GM23248 (cell line): ENCODE data around the gene DGKG. TPM values are rescaled to one million over a fixed set of nuclear protein-coding genes. Genes with fewer than 3 reads are reported as not detected.

Source experiments
- DNase-seq: peaks from one replicate; pipeline ENCODE4 v3.0.0-alpha.2; 2015
- H2AFZ ChIP-seq: fragments of 200-600 bp; sonication (generic); 2 replicates; pipeline ENCODE4 v1.6.1; 2016; ENCODE audit warnings: antibody characterized with exemption
- H3F3A ChIP-seq: fragments of 200-600 bp; sonication (generic); 2 replicates; pipeline ENCODE4 v1.6.1; 2016; ENCODE audit warnings: mild to moderate bottlenecking, antibody characterized with exemption, mixed run types; ENCODE audit not compliant: insufficient read depth
- H3K27ac ChIP-seq: fragments of 200-600 bp; sonication (generic); 2 replicates; pipeline ENCODE4 v1.5.1; 2016; ENCODE audit warnings: mild to moderate bottlenecking
- H3K27me3 ChIP-seq: fragments of 200-600 bp; sonication (generic); replicated peaks from 2 replicates; pipeline ENCODE4 v1.6.1; 2016; ENCODE audit warnings: mild to moderate bottlenecking; ENCODE audit not compliant: insufficient read depth
- H3K36me3 ChIP-seq: fragments of 200-600 bp; sonication (generic); 2 replicates; pipeline ENCODE4 v1.6.1; 2016; ENCODE audit warnings: low read depth, mild to moderate bottlenecking
- H3K4me1 ChIP-seq: fragments of 200-600 bp; sonication (generic); 2 replicates; pipeline ENCODE4 v1.6.1; 2016; ENCODE audit warnings: mild to moderate bottlenecking; ENCODE audit not compliant: insufficient read depth
- H3K4me2 ChIP-seq: fragments of 200-600 bp; sonication (generic); one replicate; pipeline ENCODE4 v1.6.1; 2016; ENCODE audit warnings: mild to moderate bottlenecking; ENCODE audit not compliant: unreplicated experiment
- H3K4me3 ChIP-seq: fragments of 200-600 bp; sonication (generic); 2 replicates; pipeline ENCODE4 v1.5.1; 2016; ENCODE audit warnings: mild to moderate bottlenecking
- H3K79me2 ChIP-seq: fragments of 200-600 bp; sonication (generic); 2 replicates; pipeline ENCODE4 v1.6.1; 2016; ENCODE audit warnings: mild to moderate bottlenecking; ENCODE audit not compliant: insufficient read depth
- H3K9ac ChIP-seq: fragments of 200-600 bp; sonication (generic); 2 replicates; pipeline ENCODE4 v1.6.1; 2016; ENCODE audit warnings: mild to moderate bottlenecking
- H3K9me2 ChIP-seq: fragments of 200-600 bp; sonication (generic); 2 replicates; pipeline ENCODE4 v1.6.1; 2016; ENCODE audit warnings: mixed run types, mild to moderate bottlenecking, moderate library complexity; ENCODE audit not compliant: insufficient read depth
- H3K9me3 ChIP-seq: fragments of 200-600 bp; sonication (generic); one replicate; pipeline ENCODE4 v1.6.1; 2017; ENCODE audit warnings: low read depth
- H4K20me1 ChIP-seq: fragments of 200-600 bp; sonication (generic); 2 replicates; pipeline ENCODE4 v1.6.0; 2016; ENCODE audit not compliant: insufficient read depth
- EZH2 ChIP-seq: fragments of 200-600 bp; sonication (generic); IDR thresholded peaks from 2 replicates; pipeline ENCODE4 v1.6.1; 2018; ENCODE audit warnings: antibody characterized with exemption, mild to moderate bottlenecking; ENCODE audit not compliant: insufficient read depth, poor library complexity, severe bottlenecking
- EZH2phosphoT487 ChIP-seq: fragments of 200-600 bp; sonication (generic); IDR thresholded peaks from 2 replicates; pipeline ENCODE4 v1.6.1; 2018; ENCODE audit warnings: antibody characterized with exemption, moderate library complexity, mild to moderate bottlenecking, low read depth; ENCODE audit not compliant: insufficient read depth
- WGBS, 2 experiments: methylation state at CpG; one replicate each; pipeline ENCODE4 v1.1.6; 2015 to 2017; ENCODE audit warnings: low lambda C conversion rate in 2 of 2, low coverage in 1 of 2; ENCODE audit errors: missing lambda C conversion rate in 2 of 2; 5-methylcytosine and 5-hydroxymethylcytosine counted together
- in situ Hi-C: fragments of 300-500 bp; cut with MboI; formaldehyde crosslinking; loops from 2 replicates; pipeline ENCODE4 v1.15.0; 2020
- polyA plus RNA-seq: library from polyadenylated mRNA; unstranded; fragments of >200 nt; fragmentation: Nextera tagmentation; extraction: Ambion mirVana; gene quantifications from 2 replicates; pipeline ENCODE4 v1.2.1, GENCODE V29; 2016
- total RNA-seq: library from RNA; depleted of rRNA; stranded (reverse); fragments of >200 nt; shearing (Covaris generic); gene quantifications from 2 replicates; pipeline ENCODE4 v1.2.3, GENCODE V29; 2014

Gene DGKG
- total and polyA plus RNA-seq, 2 experiments from 2014 or later = not detected

- no peaks in the 10 kb centered on the region for H3K36me3 ChIP-seq
- no peak overlapping the region for H3K4me3 ChIP-seq
- H3K27me3 ChIP-seq = peaks cover 54% of the 10 kb centered on the region
- no peak overlapping the region for H3K27ac ChIP-seq
- no peaks in the 10 kb centered on the region for H3K4me1 ChIP-seq
- DNase-seq = no peak
- 52 to 57% methylated on average over 2 of the region's 2 CpGs for WGBS, 2 experiments
- in situ Hi-C loops = no loop called here
- no peak overlapping the region for H3K4me2 ChIP-seq
- no peak overlapping the region for H2AFZ ChIP-seq
- no peak for TF ChIP-seq EZH2
- no peak for TF ChIP-seq EZH2phosphoT487
- no peak overlapping the region for H3K9ac ChIP-seq
- no peaks in the 10 kb centered on the region for H3K79me2 ChIP-seq
- no peaks in the 10 kb centered on the region for H3K9me3 ChIP-seq
- H4K20me1 ChIP-seq = no peaks in the 10 kb centered on the region
- no peaks in the 10 kb centered on the region for H3F3A ChIP-seq
- no peaks in the 10 kb centered on the region for H3K9me2 ChIP-seq
Observed at GRCh38 chr3:186226482-186226881, 135.6 kb downstream of the DGKG start.

- in situ Hi-C loops = no loop called here
- 45 to 53% methylated on average over 6 of the region's 6 CpGs for WGBS, 2 experiments
Observed at GRCh38 chr3:186225603-186226002, 136.4 kb downstream of the DGKG start.

DNA sequence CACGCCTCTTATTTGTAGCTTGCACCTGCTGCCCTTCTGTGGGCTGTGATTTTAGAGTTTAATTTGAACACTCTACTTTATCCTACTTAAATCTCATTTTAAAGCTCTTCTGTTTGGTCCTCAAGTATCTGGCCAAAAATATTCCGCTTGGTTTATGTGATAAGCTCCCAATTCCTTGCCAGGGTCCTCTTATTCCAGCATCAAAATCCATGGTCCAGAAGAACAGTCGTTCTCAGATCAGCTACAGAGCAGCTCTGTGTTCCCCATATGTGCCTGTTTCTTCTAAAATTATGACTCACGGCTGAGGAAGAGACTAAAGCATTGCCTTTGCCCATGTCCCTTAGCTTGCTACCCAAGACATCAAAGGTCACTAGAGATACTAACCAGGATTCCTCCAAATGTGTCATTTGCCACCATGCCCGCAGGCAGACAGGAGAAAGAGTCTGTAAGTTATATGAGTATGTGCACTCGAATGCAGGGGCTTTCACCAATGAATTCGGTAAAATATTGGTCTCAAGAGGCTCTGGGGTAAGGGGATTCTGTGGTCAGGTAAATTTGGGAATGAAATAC, 137.9 kb downstream of the DGKG start:
- Histone ChIP-seq H3K36me3 (no peaks in the 10 kb centered on the region), H3K79me2 (no peaks in the 10 kb centered on the region), H3K9ac (no peak overlapping the region), H3K9me3 (no peaks in the 10 kb centered on the region), H2AFZ (no peak overlapping the region), H3F3A (no peaks in the 10 kb centered on the region), H3K4me1 (no peaks in the 10 kb centered on the region), H4K20me1 (no peaks in the 10 kb centered on the region), H3K27ac (no peak overlapping the region), H3K4me2 (no peak overlapping the region), H3K4me3 (no peak overlapping the region), H3K27me3 (peaks cover 59% of the 10 kb centered on the region), H3K9me2 (no peaks in the 10 kb centered on the region)
- DNase-seq = no peak
- WGBS, 2 experiments = 32 to 46% methylated on average over 7 of the region's 7 CpGs
- TF ChIP-seq EZH2phosphoT487 (no peak), EZH2 (no peak)
- in situ Hi-C loops = no loop called here

More at GRCh38 chr3:186225603-186226002, 136.4 kb downstream of the DGKG start:
- no peaks in the 10 kb centered on the region for H3K36me3 ChIP-seq
- no peaks in the 10 kb centered on the region for H3K79me2 ChIP-seq
- no peaks in the 10 kb centered on the region for H3K9me3 ChIP-seq
- DNase-seq = peak; percentile 11
- no peaks in the 10 kb centered on the region for H3K9me2 ChIP-seq
- peaks cover 54% of the 10 kb centered on the region for H3K27me3 ChIP-seq
- H2AFZ ChIP-seq = no peak overlapping the region
- H3K9ac ChIP-seq = no peak overlapping the region
- no peak overlapping the region for H3K4me3 ChIP-seq
- no peaks in the 10 kb centered on the region for H3K4me1 ChIP-seq
- no peak overlapping the region for H3K27ac ChIP-seq
- H3F3A ChIP-seq = no peaks in the 10 kb centered on the region
- no peaks in the 10 kb centered on the region for H4K20me1 ChIP-seq
- TF ChIP-seq EZH2phosphoT487 = no peak
- TF ChIP-seq EZH2 = no peak
- H3K4me2 ChIP-seq = no peak overlapping the region

GRCh38 chr3:186223476-186223875, 138.6 kb downstream of the DGKG start:
- H3K9me2 ChIP-seq = no peaks in the 10 kb centered on the region
- WGBS, 2 experiments = 31 to 34% methylated on average over 5 of the region's 5 CpGs
- H4K20me1 ChIP-seq = no peaks in the 10 kb centered on the region
- H3K4me1 ChIP-seq = no peaks in the 10 kb centered on the region
- no peaks in the 10 kb centered on the region for H3K36me3 ChIP-seq
- H3K27ac ChIP-seq = no peak overlapping the region
- H3K9me3 ChIP-seq = no peaks in the 10 kb centered on the region
- H3K27me3 ChIP-seq = peaks cover 59% of the 10 kb centered on the region
- no peak overlapping the region for H3K4me2 ChIP-seq
- H3K79me2 ChIP-seq = no peaks in the 10 kb centered on the region
- no peak overlapping the region for H3K9ac ChIP-seq
- H2AFZ ChIP-seq = no peak overlapping the region
- in situ Hi-C loops = no loop called here
- no peak for DNase-seq
- no peak overlapping the region for H3K4me3 ChIP-seq
- TF ChIP-seq EZH2 (no peak), EZH2phosphoT487 (no peak)
- no peaks in the 10 kb centered on the region for H3F3A ChIP-seq
